AG09309 (cell line): Measurements from ENCODE around the gene ASB5.
A peak's percentile ranks its signal among the peaks of the same experiment; 100 is the strongest.

Experiments
- DNase-seq: peaks from one replicate; pipeline ENCODE4 v3.0.0-alpha.2; 2010; ENCODE audit warnings: low read depth
- H3K4me3 ChIP-seq: 2 replicates; pipeline ENCODE4 v1.5.1; 2011; ENCODE audit warnings: mild to moderate bottlenecking, low read depth, low read length, moderate library complexity; ENCODE audit not compliant: control insufficient read depth
- CTCF ChIP-seq: IDR thresholded peaks from 2 replicates; pipeline ENCODE4 v1.5.1; 2011; ENCODE audit warnings: mild to moderate bottlenecking, low read depth, low read length, inconsistent platforms; ENCODE audit not compliant: insufficient read depth, control insufficient read depth; ENCODE audit errors: missing control alignments

The ASB5 gene

GRCh38 chr4:176198316-176198903 is 70.6 kb downstream of the ASB5 start:
- DNase-seq = no peak
- TF ChIP-seq CTCF = no peak
- no peak overlapping the region for H3K4me3 ChIP-seq

- DNase-seq = peak; percentile 63
- TF ChIP-seq CTCF = no peak
- H3K4me3 ChIP-seq = peak within 1 kb of the TSS; percentile 48
These were observed 73.6 kb downstream of the ASB5 start, which contains the start of gene SPATA4 for GRCh38 chr4:176195184-176195978. SPATA4 (minus strand) TSS chr4:176195585; CDS start chr4:176195562, 23 bp downstream.

- DNase-seq = peak; percentile 71
- H3K4me3 ChIP-seq = no peak overlapping the region
- no peak for TF ChIP-seq CTCF
These were observed 75.1 kb downstream of the ASB5 start for GRCh38 chr4:176193938-176194337.

- no peak overlapping the region for H3K4me3 ChIP-seq
- TF ChIP-seq CTCF = no peak
- DNase-seq = no peak
These were observed 75.9 kb downstream of the ASB5 start for GRCh38 chr4:176193126-176193525.

GRCh38 chr4:176191974-176192373 is 77.0 kb downstream of the ASB5 start:
- no peak for TF ChIP-seq CTCF
- DNase-seq = no peak
- no peak overlapping the region for H3K4me3 ChIP-seq

GRCh38 chr4:176189891-176190795 is 78.9 kb downstream of the ASB5 start:
- H3K4me3 ChIP-seq = no peak overlapping the region
- no peak for DNase-seq

More at GRCh38 chr4:176189891-176190795, 78.9 kb downstream of the ASB5 start:
- TF ChIP-seq CTCF = no peak
